GM21737 (cell line): ENCODE measurements around the gene PGGHG.
"Not testable (repeated sequence)": the region's sequence is repeated elsewhere in the genome, so short reads cannot be mapped to it uniquely, and the experiment has no call there.

Experiments
- ATAC-seq: cut with Tn5 transposase; IDR thresholded peaks from one replicate; pipeline ENCODE4 v1.9.1; 2021; ENCODE audit warnings: mild to moderate bottlenecking, moderate library complexity; ENCODE audit not compliant: unreplicated experiment

Gene PGGHG

GRCh38 chr11:329886-330253, 40.9 kb downstream of the PGGHG start:
- no peak for ATAC-seq

DNA sequence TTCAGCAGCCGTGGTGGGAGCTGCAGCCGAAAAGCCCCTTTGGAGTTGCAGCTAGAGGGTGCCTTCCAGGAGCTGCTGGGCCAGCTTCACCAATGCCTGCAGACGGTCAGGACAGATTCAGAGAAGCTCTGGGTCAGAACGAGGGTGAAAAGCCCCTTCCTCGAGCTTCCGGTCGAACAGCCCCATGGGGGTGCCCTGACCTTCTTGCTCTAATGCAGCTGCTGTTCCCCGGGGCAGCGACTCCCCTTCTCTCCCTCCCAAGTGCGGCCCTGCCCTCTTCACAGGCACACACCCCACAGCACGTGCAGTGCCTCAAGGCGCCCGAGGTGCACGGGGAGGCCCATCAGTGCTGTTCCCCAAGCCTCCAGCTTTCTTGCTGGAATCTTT, 41.4 kb downstream of the PGGHG start:
- ATAC-seq = no peak

- ATAC-seq = no peak
Measured at GRCh38 chr11:330694-331357, 41.9 kb downstream of the PGGHG start.

DNA sequence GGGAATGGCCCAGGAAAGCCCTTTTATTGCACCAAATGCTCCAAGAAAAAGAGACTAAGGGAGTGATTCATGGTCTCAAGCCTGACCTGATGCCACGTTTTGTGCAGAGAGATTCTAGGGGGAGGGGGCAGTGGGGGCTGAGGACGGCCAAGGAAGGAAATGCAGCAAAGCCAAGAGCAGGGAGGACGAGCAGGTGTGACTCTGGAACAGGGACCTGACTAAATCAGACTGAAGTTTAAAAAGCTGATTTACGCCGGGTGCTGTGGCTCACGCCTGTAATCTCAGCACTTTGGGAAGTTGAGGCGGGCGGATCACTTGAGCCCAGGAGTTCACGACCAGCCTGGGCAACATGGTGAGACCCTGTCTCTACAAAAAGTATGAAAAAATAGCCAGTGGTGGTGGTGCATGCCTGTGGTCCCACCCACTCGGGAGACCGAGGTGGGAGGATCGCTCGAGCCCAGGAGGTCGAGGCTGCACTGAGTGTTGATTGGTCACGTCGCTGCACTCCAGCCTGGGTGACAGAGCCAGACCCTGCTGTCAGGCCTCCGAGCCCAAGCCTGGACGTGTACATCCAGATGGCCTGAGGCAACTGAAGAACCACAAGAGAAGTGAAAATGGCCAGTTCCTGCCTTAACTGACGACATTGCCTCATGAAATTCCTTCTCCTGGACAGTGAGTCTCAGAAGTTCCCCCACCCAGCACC, 42.6 kb downstream of the PGGHG start:
- ATAC-seq = no peak

DNA sequence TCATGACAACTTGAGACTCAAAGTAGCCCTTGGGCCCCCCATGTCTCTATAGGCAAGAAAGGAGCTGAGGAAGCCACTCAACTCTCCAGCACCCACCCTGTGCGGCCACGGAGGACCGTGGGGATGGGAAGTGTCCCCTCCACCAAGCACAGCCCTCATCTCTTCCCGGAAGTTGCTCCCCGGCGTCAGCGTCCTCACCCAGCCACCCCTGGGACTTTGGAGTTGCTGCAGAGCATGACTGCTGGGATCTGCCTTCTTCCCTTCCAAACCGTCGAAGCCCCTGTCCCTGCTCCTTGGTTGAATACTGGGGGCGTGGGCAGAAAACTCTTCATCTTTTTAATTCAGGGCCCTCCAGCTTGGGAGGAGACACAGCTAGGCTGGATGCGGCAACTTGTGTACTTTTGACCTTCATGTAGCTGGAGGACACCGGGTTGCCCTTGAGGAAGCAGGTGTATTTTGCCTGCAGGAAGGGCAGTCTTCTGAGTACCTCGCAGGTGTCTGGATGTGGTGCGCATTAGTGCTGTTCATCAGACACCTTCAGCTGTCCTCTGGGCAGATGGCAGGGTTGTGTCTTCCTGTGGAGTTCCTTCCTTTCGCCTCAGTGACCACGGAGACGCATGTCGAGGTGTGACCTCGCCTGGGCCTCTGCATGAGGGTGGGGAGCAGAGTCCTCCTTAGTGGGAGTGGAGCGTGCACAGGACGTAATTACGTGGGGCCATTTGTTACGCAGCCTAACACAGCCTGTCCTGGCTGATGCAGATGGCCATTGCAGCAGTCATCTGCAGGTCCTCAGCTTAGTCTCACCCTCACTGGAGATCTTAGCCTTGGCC, 43.9 kb downstream of the PGGHG start:
- ATAC-seq = no peak

GRCh38 chr11:333616-334263, 44.8 kb downstream of the PGGHG start:
- ATAC-seq = not testable (repeated sequence)

GRCh38 chr11:334264-334994, 45.5 kb downstream of the PGGHG start:
- no peak for ATAC-seq

GRCh38 chr11:335779-336658, 47.1 kb downstream of the PGGHG start:
- no peak for ATAC-seq

DNA sequence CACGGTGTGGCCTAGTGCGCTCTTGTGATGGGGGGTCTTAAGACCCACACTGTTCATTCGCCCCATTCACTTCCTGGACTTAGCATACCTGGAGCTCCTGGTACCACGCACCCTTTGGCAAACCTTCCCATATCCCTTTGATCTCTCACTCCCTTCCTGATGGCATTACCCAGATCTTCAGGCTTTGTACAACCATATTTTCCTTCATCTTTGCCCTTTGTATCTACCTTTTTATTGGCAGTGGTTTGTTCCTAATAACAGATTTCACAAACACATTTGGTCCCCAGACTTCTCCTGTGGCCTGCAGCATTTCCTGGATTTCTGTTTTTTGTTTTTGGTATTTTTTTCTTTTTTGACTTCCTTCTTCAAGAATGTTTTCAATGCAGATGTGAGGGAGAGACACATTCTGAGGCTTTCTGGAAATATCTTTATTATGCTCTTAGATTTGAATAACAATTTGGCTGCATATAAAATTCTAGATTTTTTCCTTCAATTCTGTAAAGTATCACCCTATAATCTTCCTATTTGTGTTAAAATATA, 47.8 kb downstream of the PGGHG start:
- ATAC-seq = no peak

- ATAC-seq = no peak
Measured at GRCh38 chr11:337711-338110, 48.8 kb downstream of the PGGHG start.

- ATAC-seq = no peak
Measured at GRCh38 chr11:339963-340362, 51.0 kb downstream of the PGGHG start.

DNA sequence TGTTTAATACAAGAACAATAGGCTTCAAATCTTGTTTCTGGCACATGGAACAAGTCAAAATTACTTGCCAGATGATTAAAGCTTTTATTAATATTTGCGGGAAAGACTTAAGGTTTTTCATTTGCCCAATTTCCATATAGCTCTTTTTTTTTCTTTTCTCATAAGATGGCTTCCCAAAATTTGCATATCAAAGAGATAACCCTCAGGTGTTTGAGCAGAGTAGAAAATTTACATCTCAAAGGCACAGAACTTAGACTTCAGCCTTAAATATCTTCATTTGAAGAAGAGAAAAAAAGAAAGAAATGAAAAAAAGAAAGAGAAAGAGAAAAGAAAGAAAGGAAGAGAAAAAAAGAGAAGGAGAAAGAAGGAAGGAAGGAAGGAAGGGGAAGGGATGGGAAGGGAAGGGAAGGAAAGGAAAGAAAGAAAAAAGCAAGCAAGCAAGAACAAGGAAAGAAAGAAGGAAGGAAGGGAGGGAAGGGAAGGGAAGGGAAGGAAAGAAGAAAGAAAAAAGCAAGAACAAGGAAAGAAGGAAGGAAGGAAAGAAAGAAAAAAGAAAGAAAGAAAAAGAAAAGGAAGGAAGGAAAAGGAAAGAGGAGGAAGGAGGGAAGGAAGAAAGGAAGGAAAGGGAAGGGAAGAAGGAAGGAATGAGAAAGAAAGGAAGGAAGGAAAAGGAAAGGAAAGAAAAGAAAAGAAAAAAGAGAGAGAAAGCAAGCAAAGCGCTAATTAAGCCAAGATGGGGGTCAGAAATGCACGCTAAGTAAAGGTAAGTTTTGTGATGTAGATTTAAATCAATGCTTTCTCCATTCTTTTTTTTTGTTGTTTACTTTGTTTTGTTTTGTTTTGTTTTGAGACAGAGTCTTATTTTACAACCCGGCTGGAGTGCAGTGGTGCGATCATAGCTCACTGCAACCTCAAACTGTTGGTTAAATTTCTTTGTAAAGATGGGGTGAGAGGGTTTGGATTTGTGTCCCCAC, 51.9 kb downstream of the PGGHG start:
- no peak for ATAC-seq

- no peak for ATAC-seq
Measured at GRCh38 chr11:342328-342727, 53.4 kb downstream of the PGGHG start.

DNA sequence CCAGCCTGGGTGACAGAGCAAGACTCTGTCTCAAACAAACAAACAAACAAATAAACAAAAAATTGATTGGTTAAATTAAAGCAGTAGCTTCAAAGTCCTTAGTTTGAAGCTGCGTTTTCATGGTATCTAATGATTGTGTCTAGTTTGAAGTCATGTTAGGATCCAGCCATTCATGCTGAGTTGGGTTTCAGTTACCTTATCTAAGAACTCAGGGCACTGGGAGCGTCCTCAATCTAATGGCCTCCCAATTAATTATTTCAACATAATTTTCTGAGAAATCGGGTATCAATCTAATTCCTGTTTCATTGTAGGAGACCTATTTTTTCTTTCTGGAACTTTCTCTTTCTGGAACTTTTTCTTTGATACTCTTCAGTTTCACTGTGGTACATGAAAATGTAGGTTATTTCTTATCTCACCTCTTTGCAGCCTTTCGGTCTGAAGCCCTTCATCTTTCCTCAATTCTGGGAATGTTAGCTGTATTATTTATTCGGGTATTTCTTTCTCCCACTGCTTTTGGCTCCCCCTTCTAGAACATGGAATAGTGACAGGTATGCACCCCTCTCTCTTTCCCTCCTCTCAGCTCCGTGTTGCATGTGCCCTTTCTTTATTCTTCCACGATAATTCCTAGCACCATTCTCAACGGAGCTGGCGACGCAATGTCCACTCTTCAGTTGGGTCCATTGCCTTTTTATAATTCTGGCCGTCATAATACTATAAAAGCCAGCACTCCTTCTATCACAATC, 56.1 kb downstream of the PGGHG start:
- no peak for ATAC-seq
